ENCODE measurements around the gene SOHLH2. TPM values are rescaled to one million over a fixed set of nuclear protein-coding genes. Genes with fewer than 3 reads are reported as not detected.

SOHLH2 gene
- total RNA-seq, 1 donor from 2014 or later = not detected

DNA sequence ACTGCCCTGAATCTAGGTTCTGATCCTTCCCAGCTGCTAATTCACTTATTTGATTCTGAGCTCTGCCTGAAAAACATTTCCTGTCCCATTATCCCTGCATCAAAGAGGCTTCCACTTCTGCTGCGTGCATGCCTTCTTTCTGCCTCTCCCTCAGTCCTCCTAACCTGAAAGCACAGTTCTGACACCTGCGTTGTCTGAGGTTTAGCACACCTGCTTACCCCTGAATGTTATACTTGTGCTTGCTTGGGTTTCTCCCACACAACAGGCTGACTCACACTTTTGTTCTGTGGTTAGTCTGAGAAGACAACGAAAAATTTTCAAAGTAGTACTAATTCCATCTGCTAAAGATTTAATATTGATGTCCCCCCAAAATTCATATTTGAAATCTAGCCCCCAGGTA is 3.1 kb upstream of the SOHLH2 start:
- DNase-seq = no peak
- H3K27me3 Mint-ChIP-seq = no peaks in the 10 kb centered on the region
- intact Hi-C loops (cut with micrococcal nuclease) = no loop called here
- no peak overlapping the region for H3K27ac Mint-ChIP-seq
- H3K36me3 Mint-ChIP-seq (ENCODE audit: low read depth) = no peaks in the 10 kb centered on the region
- H3K9me3 Mint-ChIP-seq = no peaks in the 10 kb centered on the region
- no peak overlapping the region for H3K4me3 Mint-ChIP-seq
- no peaks in the 10 kb centered on the region for H3K4me1 Mint-ChIP-seq

DNA sequence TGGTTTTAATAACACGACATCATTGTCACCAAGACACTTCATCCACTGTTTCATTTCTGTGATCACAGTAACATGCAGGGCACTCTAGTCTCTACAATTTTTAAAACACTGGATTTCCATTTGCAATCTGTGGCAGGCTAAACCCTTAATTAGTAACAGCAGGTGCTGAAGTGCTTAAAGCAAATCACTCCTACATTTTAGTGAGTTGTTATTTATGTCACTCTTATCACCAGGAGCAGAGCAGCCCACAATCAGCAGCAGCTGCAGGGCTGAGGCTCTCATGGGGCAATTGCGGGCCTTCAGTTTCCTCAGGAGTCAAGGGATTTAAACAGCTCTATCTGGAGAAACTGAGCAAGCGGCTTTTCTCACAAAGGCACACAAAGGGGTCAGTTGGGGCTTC is 1.6 kb downstream of the SOHLH2 start:
- DNase-seq = no peak
- no peak overlapping the region for H3K27ac Mint-ChIP-seq
- H3K36me3 Mint-ChIP-seq (ENCODE audit: low read depth) = no peaks in the 10 kb centered on the region
- H3K9me3 Mint-ChIP-seq = no peaks in the 10 kb centered on the region
- intact Hi-C loops (cut with micrococcal nuclease) = no loop called here
- H3K27me3 Mint-ChIP-seq = no peaks in the 10 kb centered on the region
- H3K4me1 Mint-ChIP-seq = no peaks in the 10 kb centered on the region
- H3K4me3 Mint-ChIP-seq = no peak overlapping the region

DNA sequence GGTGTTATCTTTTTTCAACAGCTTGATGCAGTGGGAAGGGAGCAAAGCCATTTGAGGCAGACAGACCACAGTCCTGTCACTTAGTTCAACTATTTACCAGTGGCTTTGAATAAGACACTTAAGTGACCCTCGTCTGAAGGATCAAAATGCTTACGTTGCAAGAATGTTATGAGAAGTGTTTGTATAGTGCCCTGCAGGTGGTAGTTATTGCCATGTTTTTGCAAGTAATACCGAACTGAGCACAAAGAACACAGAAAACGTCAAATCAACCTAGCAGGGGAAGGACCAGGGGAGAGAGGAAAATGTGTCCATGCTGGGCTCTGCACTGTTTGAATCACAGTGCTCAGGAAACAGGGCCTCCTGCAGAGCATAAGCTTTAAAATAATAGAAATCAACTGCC is 2.8 kb downstream of the SOHLH2 start:
- no peaks in the 10 kb centered on the region for H3K9me3 Mint-ChIP-seq
- no peaks in the 10 kb centered on the region for H3K4me1 Mint-ChIP-seq
- intact Hi-C loops (cut with micrococcal nuclease) = no loop called here
- no peaks in the 10 kb centered on the region for H3K27me3 Mint-ChIP-seq
- DNase-seq = no peak
- H3K4me3 Mint-ChIP-seq = no peak overlapping the region
- H3K27ac Mint-ChIP-seq = no peak overlapping the region
- no peaks in the 10 kb centered on the region for H3K36me3 Mint-ChIP-seq (ENCODE audit: low read depth)

- H3K27ac Mint-ChIP-seq = no peak overlapping the region
- no peaks in the 10 kb centered on the region for H3K4me1 Mint-ChIP-seq
- no peaks in the 10 kb centered on the region for H3K27me3 Mint-ChIP-seq
- no peak for DNase-seq
- H3K36me3 Mint-ChIP-seq (ENCODE audit: low read depth) = no peaks in the 10 kb centered on the region
- H3K4me3 Mint-ChIP-seq = no peak overlapping the region
- intact Hi-C loops (cut with micrococcal nuclease) = no loop called here
- H3K9me3 Mint-ChIP-seq = no peaks in the 10 kb centered on the region
Measured at GRCh38 chr13:36210738-36211137, 3.6 kb downstream of the SOHLH2 start.

DNA sequence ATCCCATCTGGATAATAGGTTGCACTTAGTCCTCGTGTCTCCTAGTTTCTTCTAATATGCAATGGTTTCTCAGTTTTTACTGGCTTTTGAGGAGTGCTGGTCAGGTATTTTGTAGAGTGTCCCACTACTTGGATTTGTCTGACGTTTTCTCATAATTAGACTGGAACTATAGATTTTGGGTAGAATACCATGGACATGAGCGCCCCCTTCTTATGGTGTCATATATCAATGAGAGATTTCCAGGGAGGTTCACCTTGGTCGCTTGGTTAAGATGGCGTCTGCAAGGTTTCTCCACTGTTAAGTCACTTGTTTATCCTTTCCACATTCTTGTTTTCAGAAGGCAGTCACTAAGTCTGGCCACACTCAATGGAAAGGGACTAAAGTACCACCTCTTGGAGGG is 6.7 kb downstream of the SOHLH2 start:
- Mint-ChIP-seq H3K9me3 (no peaks in the 10 kb centered on the region), H3K4me1 (no peaks in the 10 kb centered on the region), H3K27ac (no peak overlapping the region), H3K27me3 (no peaks in the 10 kb centered on the region), H3K4me3 (no peak overlapping the region), H3K36me3 (ENCODE audit: low read depth) (no peaks in the 10 kb centered on the region)
- no peak for DNase-seq
- intact Hi-C loops (cut with micrococcal nuclease) = no loop called here

DNA sequence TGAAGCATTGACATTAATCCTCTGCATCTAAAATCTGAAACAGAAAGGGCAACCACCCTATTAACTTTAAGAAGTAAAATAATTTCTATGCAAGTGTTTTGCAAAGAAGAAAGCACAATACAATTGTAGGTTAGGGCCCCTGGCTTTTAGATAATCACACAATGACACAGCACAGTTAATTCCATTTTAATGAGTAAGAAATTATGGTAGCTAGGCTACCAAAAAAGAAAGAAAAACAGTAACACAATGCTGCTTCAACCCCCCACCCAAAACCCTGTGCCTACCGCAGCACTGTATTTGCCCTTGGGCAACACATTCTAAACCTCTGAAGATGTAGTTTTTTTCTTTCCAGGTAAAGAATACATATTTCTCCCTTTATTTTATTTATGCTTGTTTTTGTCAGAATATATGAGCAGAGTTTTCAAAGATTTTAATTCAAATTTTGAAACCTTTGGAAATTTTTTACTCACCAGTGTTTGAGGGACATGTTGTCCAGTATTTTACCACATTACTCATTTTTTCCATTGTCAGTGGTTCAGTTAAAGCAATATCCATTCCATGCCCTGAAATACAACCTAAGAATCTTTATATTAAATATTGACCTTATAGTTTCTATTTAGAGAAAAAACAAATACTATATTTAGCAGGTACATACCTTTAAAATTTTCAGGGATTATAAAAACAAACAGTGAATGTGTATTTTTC is 21.1 kb downstream of the SOHLH2 start:
- Mint-ChIP-seq H3K9me3 (no peaks in the 10 kb centered on the region), H3K36me3 (ENCODE audit: low read depth) (no peaks in the 10 kb centered on the region), H3K27ac (no peak overlapping the region), H3K4me1 (no peaks in the 10 kb centered on the region), H3K27me3 (no peaks in the 10 kb centered on the region), H3K4me3 (no peak overlapping the region)
- DNase-seq = no peak
- intact Hi-C loops (cut with micrococcal nuclease) = no loop called here

DNA sequence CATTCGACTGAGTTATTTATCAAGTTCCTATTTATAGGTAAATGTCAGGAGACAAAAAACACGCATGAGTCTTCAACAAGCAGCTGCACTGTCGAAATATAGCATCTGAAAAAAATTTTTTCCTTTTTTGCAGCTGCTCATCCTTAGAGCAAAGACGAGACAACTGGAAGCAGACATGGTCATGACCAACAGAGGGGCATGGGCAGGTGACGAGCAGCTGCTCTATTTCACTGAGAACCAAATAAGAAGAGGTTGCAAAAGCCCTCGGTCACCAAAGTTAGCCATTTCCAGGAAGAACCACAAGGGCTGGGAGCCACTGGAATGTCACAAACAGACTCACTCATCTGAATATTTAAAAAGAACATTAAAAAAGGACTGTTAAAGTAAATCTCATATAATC is 22.2 kb downstream of the SOHLH2 start:
- H3K9me3 Mint-ChIP-seq = no peaks in the 10 kb centered on the region
- H3K27me3 Mint-ChIP-seq = no peaks in the 10 kb centered on the region
- no peaks in the 10 kb centered on the region for H3K36me3 Mint-ChIP-seq (ENCODE audit: low read depth)
- H3K4me3 Mint-ChIP-seq = no peak overlapping the region
- no peak overlapping the region for H3K27ac Mint-ChIP-seq
- no peaks in the 10 kb centered on the region for H3K4me1 Mint-ChIP-seq
- DNase-seq = no peak
- intact Hi-C loops (cut with micrococcal nuclease) = no loop called here

- Mint-ChIP-seq H3K27ac (no peak overlapping the region), H3K27me3 (no peaks in the 10 kb centered on the region), H3K36me3 (ENCODE audit: low read depth) (no peaks in the 10 kb centered on the region), H3K4me3 (no peak overlapping the region), H3K4me1 (no peaks in the 10 kb centered on the region), H3K9me3 (no peaks in the 10 kb centered on the region)
- DNase-seq = no peak
- intact Hi-C loops (cut with micrococcal nuclease) = no loop called here
Measured at GRCh38 chr13:36190771-36191170, 23.6 kb downstream of the SOHLH2 start.

- DNase-seq = no peak
- H3K27ac Mint-ChIP-seq = no peak overlapping the region
- no peaks in the 10 kb centered on the region for H3K27me3 Mint-ChIP-seq
- H3K4me1 Mint-ChIP-seq = no peaks in the 10 kb centered on the region
- no peaks in the 10 kb centered on the region for H3K9me3 Mint-ChIP-seq
- intact Hi-C loops (cut with micrococcal nuclease) = no loop called here
- H3K4me3 Mint-ChIP-seq = no peak overlapping the region
- H3K36me3 Mint-ChIP-seq (ENCODE audit: low read depth) = no peaks in the 10 kb centered on the region
Measured at GRCh38 chr13:36188441-36188840, 25.9 kb downstream of the SOHLH2 start.

DNA sequence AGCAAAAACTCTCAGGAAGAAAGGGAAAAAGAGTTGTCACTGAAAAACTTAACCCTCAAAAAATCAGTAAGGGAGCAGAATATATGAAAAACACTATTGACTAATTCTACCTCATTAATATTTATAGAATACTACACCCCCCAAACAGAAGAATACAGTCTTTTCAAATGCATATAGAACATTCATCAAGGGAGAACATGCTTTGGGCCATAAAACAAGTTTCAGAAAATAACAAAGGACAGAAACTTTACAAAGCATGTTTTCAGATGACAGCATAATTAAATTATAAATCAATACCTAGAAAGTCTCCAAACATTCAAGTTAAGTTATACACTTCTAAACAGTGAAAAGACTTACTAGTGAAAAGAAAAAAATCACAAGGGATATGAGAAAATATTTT is 30.5 kb downstream of the SOHLH2 start:
- Mint-ChIP-seq H3K27ac (no peak overlapping the region), H3K4me1 (no peaks in the 10 kb centered on the region), H3K9me3 (peaks cover 3% of the 10 kb centered on the region), H3K27me3 (no peaks in the 10 kb centered on the region), H3K4me3 (no peak overlapping the region), H3K36me3 (ENCODE audit: low read depth) (no peaks in the 10 kb centered on the region)
- no peak for DNase-seq
- intact Hi-C loops (cut with micrococcal nuclease) = no loop called here

DNA sequence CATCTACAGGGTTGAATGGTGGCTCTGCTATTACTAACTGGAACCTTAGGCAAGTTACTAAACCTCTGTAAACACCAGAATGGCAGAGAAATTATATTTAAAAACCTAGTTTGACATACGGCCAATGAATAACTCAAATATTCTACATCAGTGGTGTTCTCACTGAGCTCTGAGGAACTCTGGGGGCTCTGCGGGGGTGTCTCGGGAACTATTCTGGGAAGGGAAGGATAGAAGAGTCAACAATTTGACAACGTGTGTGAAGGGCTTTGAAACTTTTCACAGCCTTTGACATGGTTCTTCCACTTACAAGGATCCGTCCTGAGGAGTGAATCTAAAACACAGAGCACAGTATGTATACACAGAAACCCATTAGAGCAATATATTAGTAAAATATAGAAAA is 38.7 kb downstream of the SOHLH2 start:
- H3K27ac Mint-ChIP-seq = no peak overlapping the region
- DNase-seq = no peak
- H3K9me3 Mint-ChIP-seq = peaks cover 3% of the 10 kb centered on the region
- no peak overlapping the region for H3K4me3 Mint-ChIP-seq
- no peaks in the 10 kb centered on the region for H3K4me1 Mint-ChIP-seq
- no peaks in the 10 kb centered on the region for H3K27me3 Mint-ChIP-seq
- no peaks in the 10 kb centered on the region for H3K36me3 Mint-ChIP-seq (ENCODE audit: low read depth)
- intact Hi-C loops (cut with micrococcal nuclease) = no loop called here

DNA sequence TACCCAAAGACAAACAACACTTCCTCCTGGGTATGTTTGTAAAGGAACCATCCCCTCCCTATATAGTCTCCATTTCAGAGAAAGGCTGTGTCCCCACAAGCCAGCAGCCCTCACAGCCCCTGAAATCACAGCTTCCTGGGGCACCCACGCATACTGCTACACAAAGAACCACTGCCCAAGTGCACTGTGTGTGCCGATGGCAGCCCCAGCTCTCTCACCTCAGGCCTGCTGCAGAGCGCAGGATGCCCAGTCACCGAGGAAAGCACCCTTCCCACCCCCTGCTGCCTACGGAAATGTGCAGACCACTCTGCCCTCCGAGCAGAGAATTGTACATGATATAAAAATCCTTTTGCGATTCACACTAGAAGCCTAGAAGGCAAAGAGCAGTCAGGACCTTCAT is 39.4 kb downstream of the SOHLH2 start:
- no peaks in the 10 kb centered on the region for H3K36me3 Mint-ChIP-seq (ENCODE audit: low read depth)
- no peak for DNase-seq
- intact Hi-C loops (cut with micrococcal nuclease) = no loop called here
- no peak overlapping the region for H3K27ac Mint-ChIP-seq
- no peaks in the 10 kb centered on the region for H3K27me3 Mint-ChIP-seq
- H3K4me1 Mint-ChIP-seq = no peaks in the 10 kb centered on the region
- no peak overlapping the region for H3K4me3 Mint-ChIP-seq
- peaks cover 3% of the 10 kb centered on the region for H3K9me3 Mint-ChIP-seq

DNA sequence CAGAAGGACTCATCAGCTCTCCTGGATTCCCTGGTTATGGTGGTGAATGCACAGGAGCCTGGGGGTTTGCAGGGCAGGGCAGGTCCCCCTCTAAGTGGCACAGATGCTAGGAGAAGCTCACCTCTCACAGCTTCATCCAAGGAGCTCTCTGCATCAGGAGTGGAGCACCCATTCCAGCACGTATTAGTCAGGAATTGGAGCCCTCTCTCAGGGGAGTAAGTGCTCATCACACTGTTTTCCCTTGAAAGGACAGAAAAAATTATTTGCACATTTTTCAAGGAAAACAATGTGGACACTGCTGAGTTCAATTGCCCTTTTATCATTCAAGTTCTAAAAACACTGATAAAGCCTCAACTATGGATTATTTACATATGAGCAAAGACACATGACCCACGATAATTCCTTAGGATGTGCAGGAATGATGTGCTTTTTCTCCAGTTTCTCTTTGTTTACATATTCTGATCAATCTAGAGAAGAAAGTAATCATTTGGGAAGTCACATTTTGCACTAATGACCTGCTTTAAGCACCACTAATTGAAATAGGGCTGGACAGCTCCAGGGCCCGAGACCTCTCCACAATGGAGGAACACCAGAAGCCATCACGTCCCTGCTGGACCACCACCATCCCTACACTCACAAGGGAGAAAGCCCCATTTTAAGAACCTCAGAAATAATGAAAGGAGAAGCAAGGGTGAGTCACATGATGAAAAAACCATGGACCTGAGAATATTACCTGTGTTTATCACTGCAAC is 40.6 kb downstream of the SOHLH2 start:
- Mint-ChIP-seq H3K9me3 (no peaks in the 10 kb centered on the region), H3K27me3 (no peaks in the 10 kb centered on the region), H3K4me1 (no peaks in the 10 kb centered on the region), H3K27ac (no peak overlapping the region), H3K4me3 (no peak overlapping the region), H3K36me3 (ENCODE audit: low read depth) (no peaks in the 10 kb centered on the region)
- no peak for DNase-seq
- intact Hi-C loops (cut with micrococcal nuclease) = no loop called here

GRCh38 chr13:36166046-36166445 is 48.3 kb downstream of the SOHLH2 start:
- intact Hi-C loops (cut with micrococcal nuclease) = no loop called here
- Mint-ChIP-seq H3K4me1 (no peaks in the 10 kb centered on the region), H3K27me3 (no peaks in the 10 kb centered on the region), H3K36me3 (ENCODE audit: low read depth) (no peaks in the 10 kb centered on the region), H3K27ac (no peak overlapping the region), H3K4me3 (no peak overlapping the region), H3K9me3 (no peaks in the 10 kb centered on the region)
- DNase-seq = no peak

Measured in activated CD4-positive, alpha-beta T cell treated with anti-CD3 and anti-CD28 coated beads, Interleukin-2, amount 10 ng/mL, durations not matched to agents 24 days and 14 days (primary cell).